ENCODE data around the gene SH3PXD2B. TPM values are rescaled to one million over a fixed set of nuclear protein-coding genes. Genes with fewer than 3 reads are reported as not detected.

SH3PXD2B gene
- total RNA-seq, 1 experiment from 2014 or later: 27.5 TPM

- Histone ChIP-seq H3K27me3 (ENCODE audit: insufficient read depth, low read length) (no peaks in the 10 kb centered on the region), H3K36me3 (ENCODE audit: control insufficient read depth in 1 of 2, insufficient read depth in 2 of 2, low read length in 2 of 2) (no peaks in the 10 kb centered on the region; a peak in 2 of 4 replicates), H3K79me2 (ENCODE audit: insufficient read depth, low read length) (no peaks in the 10 kb centered on the region), H2AFZ (ENCODE audit: low read depth, low read length, poor library complexity, severe bottlenecking) (no peak overlapping the region), H3K27ac (ENCODE audit: low read depth, low read length) (no peak overlapping the region), H3K9ac (ENCODE audit: low read length) (no peak overlapping the region), H4K20me1 (ENCODE audit: insufficient read depth) (no peaks in the 10 kb centered on the region), H3K4me2 (ENCODE audit: low read length) (no peak overlapping the region), H3K9me2 (ENCODE audit: insufficient read depth) (no peaks in the 10 kb centered on the region), H3K4me3 (replicated peaks in 1 of 2; ENCODE audit: low read depth in 1 of 2, low read length in 2 of 2) (no peak overlapping the region), H3K4me1 (ENCODE audit: control insufficient read depth in 1 of 2, insufficient read depth in 2 of 2, low read length in 2 of 2) (peaks cover 0 to 10% of the 10 kb centered on the region in 2 experiments; a peak in 2 of 4 replicates), H3K9me3 (ENCODE audit: control insufficient read depth in 1 of 2, insufficient read depth in 1 of 2, low read depth in 1 of 2, low read length in 2 of 2) (no peaks in the 10 kb centered on the region)
- intact Hi-C loops (cut with micrococcal nuclease): no loop called here
- ChIA-PET RAD21 (ENCODE audit: low non-redundant PET in 1 of 2, low total read pairs in 2 of 2, uncharacterized antibody in 2 of 2, unreplicated experiment in 2 of 2) (no interaction called here), POLR2A (no interaction called here), CTCF (no interaction called here)
- no peak for TF ChIP-seq CEBPB (IDR thresholded peaks at IDR 0.05; ENCODE audit: low read depth)
- TF ChIP-seq, protein P1, sequence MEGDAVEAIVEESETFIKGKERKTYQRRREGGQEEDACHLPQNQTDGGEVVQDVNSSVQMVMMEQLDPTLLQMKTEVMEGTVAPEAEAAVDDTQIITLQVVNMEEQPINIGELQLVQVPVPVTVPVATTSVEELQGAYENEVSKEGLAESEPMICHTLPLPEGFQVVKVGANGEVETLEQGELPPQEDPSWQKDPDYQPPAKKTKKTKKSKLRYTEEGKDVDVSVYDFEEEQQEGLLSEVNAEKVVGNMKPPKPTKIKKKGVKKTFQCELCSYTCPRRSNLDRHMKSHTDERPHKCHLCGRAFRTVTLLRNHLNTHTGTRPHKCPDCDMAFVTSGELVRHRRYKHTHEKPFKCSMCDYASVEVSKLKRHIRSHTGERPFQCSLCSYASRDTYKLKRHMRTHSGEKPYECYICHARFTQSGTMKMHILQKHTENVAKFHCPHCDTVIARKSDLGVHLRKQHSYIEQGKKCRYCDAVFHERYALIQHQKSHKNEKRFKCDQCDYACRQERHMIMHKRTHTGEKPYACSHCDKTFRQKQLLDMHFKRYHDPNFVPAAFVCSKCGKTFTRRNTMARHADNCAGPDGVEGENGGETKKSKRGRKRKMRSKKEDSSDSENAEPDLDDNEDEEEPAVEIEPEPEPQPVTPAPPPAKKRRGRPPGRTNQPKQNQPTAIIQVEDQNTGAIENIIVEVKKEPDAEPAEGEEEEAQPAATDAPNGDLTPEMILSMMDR (IDR thresholded peaks at IDR 0.05 in 2 of 3, conservative IDR thresholded peaks at IDR 0.05 in 1 of 3; ENCODE audit: borderline replicate concordance in 1 of 3, insufficient read depth in 1 of 3, low read depth in 2 of 3, low read length in 2 of 3): no peak
- TF ChIP-seq MAX (IDR thresholded peaks at IDR 0.05): no peak
- TF ChIP-seq, protein P2, sequence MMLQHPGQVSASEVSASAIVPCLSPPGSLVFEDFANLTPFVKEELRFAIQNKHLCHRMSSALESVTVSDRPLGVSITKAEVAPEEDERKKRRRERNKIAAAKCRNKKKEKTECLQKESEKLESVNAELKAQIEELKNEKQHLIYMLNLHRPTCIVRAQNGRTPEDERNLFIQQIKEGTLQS (IDR thresholded peaks at IDR 0.05): no peak
- TF ChIP-seq EZH2phosphoT487 (IDR thresholded peaks at IDR 0.05; ENCODE audit: borderline replicate concordance): no peak
- BruUV-seq (replicated peaks): no TSS peak
- ATAC-seq: no peak
- no peak for DNase-seq (ENCODE audit: low read depth, low spot score)
Observed at GRCh38 chr5:172417983-172418630, 36.2 kb downstream of the SH3PXD2B start.

All from HCT116 (cell line).